ENCODE data around the gene RNF111. TPM values are rescaled to one million over a fixed set of nuclear protein-coding genes. Genes with fewer than 3 reads are reported as not detected.
A peak's percentile ranks its signal among the peaks of the same experiment; 100 is the strongest.
"Not testable (repeated sequence)": the region's sequence is repeated elsewhere in the genome, so short reads cannot be mapped to it uniquely, and the experiment has no call there.

The RNF111 gene
- total and polyA plus RNA-seq, 4 donors = 22.0 to 49.1 (median 37.4) TPM

DNA sequence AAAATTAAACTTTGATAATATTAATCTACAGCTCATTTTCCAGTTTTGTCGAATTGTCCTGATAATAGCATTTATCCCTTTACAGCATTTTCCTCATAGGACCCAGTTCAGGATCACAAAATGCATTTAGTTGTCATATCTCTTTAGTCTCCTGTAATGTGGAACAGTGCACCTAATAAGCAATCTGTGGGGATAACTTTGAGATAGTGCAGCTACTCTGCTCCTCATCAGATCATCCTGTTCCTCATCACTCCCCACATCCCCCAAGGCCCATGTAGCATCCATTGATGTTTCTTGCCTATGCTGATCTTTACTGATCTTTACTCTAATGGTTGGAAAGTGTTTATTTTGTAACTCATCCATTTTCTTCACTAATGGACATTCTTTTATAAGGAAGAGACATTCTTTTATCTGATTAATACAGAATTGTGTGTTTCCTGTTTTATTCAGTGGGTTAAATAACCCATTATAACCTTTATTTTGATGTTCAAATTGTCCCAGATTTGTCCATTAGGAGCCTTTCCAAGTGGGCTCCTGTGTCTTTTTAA, 7.5 kb downstream of the RNF111 start:
- no peak overlapping the region for H3K27ac ChIP-seq (ENCODE audit: low read depth, low read length)
- peaks cover 5% of the 10 kb centered on the region for H3K4me1 ChIP-seq (ENCODE audit: control insufficient read depth, insufficient read depth, low read length)
- peaks cover 14% of the 10 kb centered on the region for H3K36me3 ChIP-seq (ENCODE audit: control insufficient read depth, insufficient read depth, low read length)
- WGBS (ENCODE audit: insufficient coverage) = no CpG with 5 or more reads among the region's 1 CpG
- no peaks in the 10 kb centered on the region for H3K9me3 ChIP-seq (ENCODE audit: control insufficient read depth, insufficient read depth, low read length)
- no peak overlapping the region for H3K4me3 ChIP-seq (ENCODE audit: low read depth, low read length)
- peak in 1 of 6 donors; percentile 17 for DNase-seq (ENCODE audit: low read depth in 4 of 6, low spot score in 6 of 6)
- no peaks in the 10 kb centered on the region for H3K27me3 ChIP-seq (ENCODE audit: control insufficient read depth, insufficient read depth, low read length)

DNA sequence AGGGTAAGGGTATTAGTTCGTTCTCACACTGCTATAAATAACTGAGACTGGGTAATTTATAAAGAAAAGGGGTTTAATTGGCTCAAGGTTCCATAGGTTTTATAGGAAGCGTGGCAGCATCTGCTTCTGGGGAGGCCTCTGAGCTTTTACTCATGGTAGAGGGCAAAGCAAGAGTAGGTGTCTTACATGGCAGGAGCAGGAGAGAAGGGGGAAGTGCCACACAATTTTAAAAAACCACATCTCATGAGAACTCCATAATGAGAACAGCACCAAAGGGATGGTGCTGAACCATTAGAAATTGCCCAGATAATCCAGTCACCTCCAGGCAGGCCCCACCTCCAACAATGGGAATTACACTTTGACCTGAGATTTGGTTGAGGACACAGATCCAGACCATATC, 12.2 kb downstream of the RNF111 start:
- Histone ChIP-seq H3K4me1 (ENCODE audit: control insufficient read depth, insufficient read depth, low read length) (no peaks in the 10 kb centered on the region), H3K4me3 (ENCODE audit: low read depth, low read length) (no peak overlapping the region), H3K27me3 (ENCODE audit: control insufficient read depth, insufficient read depth, low read length) (no peaks in the 10 kb centered on the region), H3K9me3 (ENCODE audit: control insufficient read depth, insufficient read depth, low read length) (no peaks in the 10 kb centered on the region), H3K36me3 (ENCODE audit: control insufficient read depth, insufficient read depth, low read length) (peaks cover 3% of the 10 kb centered on the region), H3K27ac (ENCODE audit: low read depth, low read length) (no peak overlapping the region)
- 100% methylated on average over 1 of the region's 2 CpGs for WGBS (ENCODE audit: insufficient coverage)
- no peak for DNase-seq (ENCODE audit: low read depth in 4 of 6, low spot score in 6 of 6)

DNA sequence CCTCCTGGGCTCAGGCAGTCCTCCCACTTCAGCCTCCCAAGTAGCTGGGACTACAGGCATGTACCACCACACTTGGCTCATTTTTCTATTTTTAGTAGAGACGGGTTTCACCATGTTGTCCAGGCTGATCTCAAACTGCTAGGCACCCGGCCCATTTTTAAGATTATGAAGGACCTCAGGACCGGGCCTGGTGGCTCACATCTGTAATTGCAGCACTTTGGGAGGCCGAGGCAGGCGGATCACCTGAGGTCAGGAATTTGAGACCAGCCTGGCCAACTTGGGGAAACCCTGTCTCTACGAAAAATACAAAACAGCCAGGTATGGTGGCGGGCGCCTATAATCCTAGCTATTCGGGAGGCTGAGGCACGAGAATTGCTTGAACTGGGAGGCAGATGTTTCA, 12.8 kb downstream of the RNF111 start:
- H3K4me1 ChIP-seq (ENCODE audit: control insufficient read depth, insufficient read depth, low read length); H3K36me3 ChIP-seq (ENCODE audit: control insufficient read depth, insufficient read depth, low read length); DNase-seq (ENCODE audit: low read depth in 4 of 6, low spot score in 6 of 6); H3K4me3 ChIP-seq (ENCODE audit: low read depth, low read length); H3K27ac ChIP-seq (ENCODE audit: low read depth, low read length); H3K9me3 ChIP-seq (ENCODE audit: control insufficient read depth, insufficient read depth, low read length); H3K27me3 ChIP-seq (ENCODE audit: control insufficient read depth, insufficient read depth, low read length): not testable (repeated sequence)
- WGBS (ENCODE audit: insufficient coverage) = 99% methylated on average over 9 of the region's 10 CpGs

DNA sequence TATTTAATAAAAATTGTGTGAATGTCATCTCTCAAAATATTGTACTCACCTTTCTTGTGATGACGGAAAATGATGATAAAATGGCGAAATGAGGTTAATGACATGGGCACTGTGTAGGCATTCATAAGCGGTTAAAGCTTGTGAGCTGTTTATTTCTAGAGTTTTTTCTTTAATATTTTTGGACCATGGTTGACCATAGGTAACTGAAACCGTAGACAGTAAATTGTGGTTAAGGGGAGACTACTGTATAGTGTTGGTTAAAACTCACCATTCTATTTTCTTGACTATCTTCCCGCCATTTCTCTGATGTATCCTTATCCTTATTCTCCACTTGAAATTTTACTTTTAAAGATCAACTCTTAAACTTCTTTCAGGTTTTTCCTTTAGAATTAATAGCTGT, 14.5 kb downstream of the RNF111 start:
- DNase-seq (ENCODE audit: low read depth in 4 of 6, low spot score in 6 of 6) = no peak
- H3K4me3 ChIP-seq (ENCODE audit: low read depth, low read length) = no peak overlapping the region
- H3K27ac ChIP-seq (ENCODE audit: low read depth, low read length) = no peak overlapping the region
- no peaks in the 10 kb centered on the region for H3K27me3 ChIP-seq (ENCODE audit: control insufficient read depth, insufficient read depth, low read length)
- H3K9me3 ChIP-seq (ENCODE audit: control insufficient read depth, insufficient read depth, low read length) = no peaks in the 10 kb centered on the region
- no peaks in the 10 kb centered on the region for H3K4me1 ChIP-seq (ENCODE audit: control insufficient read depth, insufficient read depth, low read length)
- 100% methylated on average over 2 of the region's 5 CpGs for WGBS (ENCODE audit: insufficient coverage)
- peaks cover 3% of the 10 kb centered on the region for H3K36me3 ChIP-seq (ENCODE audit: control insufficient read depth, insufficient read depth, low read length)

DNA sequence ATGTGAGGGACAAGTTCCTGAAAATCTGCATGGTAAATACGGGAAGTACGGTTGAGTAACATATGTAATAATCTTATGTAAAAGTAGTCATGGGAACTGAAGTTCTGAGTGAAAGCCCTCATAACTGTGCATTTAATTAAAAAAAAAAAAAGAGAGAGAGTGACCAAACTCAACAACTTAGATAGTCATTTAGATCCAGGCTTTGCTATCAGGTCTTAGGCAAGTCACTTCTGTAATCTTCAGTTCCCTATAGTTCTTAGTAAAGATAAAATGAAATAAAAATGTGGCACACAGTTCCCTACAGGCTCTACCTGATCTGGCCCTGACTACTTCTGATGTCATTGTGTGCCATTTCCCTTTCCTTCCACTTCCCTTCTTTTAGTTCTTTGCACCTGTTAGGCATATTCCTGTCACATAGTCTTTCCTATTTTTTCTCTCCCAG, 15.0 kb downstream of the RNF111 start:
- no peak overlapping the region for H3K4me3 ChIP-seq (ENCODE audit: low read depth, low read length)
- peaks cover 3% of the 10 kb centered on the region for H3K36me3 ChIP-seq (ENCODE audit: control insufficient read depth, insufficient read depth, low read length)
- no peaks in the 10 kb centered on the region for H3K27me3 ChIP-seq (ENCODE audit: control insufficient read depth, insufficient read depth, low read length)
- no peaks in the 10 kb centered on the region for H3K9me3 ChIP-seq (ENCODE audit: control insufficient read depth, insufficient read depth, low read length)
- no peaks in the 10 kb centered on the region for H3K4me1 ChIP-seq (ENCODE audit: control insufficient read depth, insufficient read depth, low read length)
- WGBS (ENCODE audit: insufficient coverage) = no CpG with 5 or more reads among the region's 2 CpGs
- no peak for DNase-seq (ENCODE audit: low read depth in 4 of 6, low spot score in 6 of 6)
- no peak overlapping the region for H3K27ac ChIP-seq (ENCODE audit: low read depth, low read length)

DNA sequence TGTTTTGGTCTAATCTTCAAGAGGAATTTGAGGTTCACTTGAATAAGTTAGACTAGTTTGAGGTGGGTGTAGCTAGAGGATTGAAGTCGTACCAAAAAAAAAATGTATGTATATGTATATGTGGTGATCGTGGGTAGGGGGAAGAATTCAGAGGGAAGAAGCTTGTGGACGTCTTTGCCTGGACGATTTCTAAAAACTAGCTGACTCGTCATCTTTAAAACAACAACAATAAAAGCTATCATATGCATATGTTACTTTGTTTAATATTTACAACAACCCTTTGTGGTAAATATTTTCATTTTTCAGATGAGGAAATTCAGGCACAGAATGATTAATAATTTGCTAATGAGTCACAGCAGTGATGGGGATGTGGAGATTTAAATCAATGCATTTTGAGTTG, 18.1 kb downstream of the RNF111 start:
- no CpG with 5 or more reads among the region's 5 CpGs for WGBS (ENCODE audit: insufficient coverage)
- Histone ChIP-seq H3K4me1 (ENCODE audit: control insufficient read depth, insufficient read depth, low read length) (no peaks in the 10 kb centered on the region), H3K4me3 (ENCODE audit: low read depth, low read length) (no peak overlapping the region), H3K27me3 (ENCODE audit: control insufficient read depth, insufficient read depth, low read length) (no peaks in the 10 kb centered on the region), H3K27ac (ENCODE audit: low read depth, low read length) (no peak overlapping the region), H3K36me3 (ENCODE audit: control insufficient read depth, insufficient read depth, low read length) (no peaks in the 10 kb centered on the region), H3K9me3 (ENCODE audit: control insufficient read depth, insufficient read depth, low read length) (no peaks in the 10 kb centered on the region)
- DNase-seq (ENCODE audit: low read depth in 4 of 6, low spot score in 6 of 6) = no peak

DNA sequence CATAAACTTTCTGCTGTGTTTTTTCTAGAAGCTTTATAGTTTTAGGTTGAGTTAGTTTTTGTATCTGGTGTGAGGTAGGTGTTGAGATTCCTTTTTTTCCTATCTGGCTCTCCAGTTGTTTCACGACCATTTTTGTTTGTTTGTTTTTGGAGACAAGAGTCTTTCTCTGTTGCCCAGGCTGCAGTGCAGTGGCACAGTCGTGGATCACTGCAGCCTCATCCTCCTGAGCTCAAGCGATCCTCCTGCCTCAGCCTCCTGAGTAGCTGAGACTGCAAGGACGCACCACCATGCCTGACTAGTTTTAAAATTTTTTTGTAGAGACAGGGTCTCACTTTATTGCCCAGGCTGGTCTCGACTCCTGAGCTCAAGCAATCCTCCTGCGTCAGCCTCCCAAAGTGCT, 20.6 kb downstream of the RNF111 start:
- Histone ChIP-seq H3K27ac (ENCODE audit: low read depth, low read length) (no peak overlapping the region), H3K4me1 (ENCODE audit: control insufficient read depth, insufficient read depth, low read length) (no peaks in the 10 kb centered on the region), H3K9me3 (ENCODE audit: control insufficient read depth, insufficient read depth, low read length) (no peaks in the 10 kb centered on the region), H3K27me3 (ENCODE audit: control insufficient read depth, insufficient read depth, low read length) (no peaks in the 10 kb centered on the region), H3K36me3 (ENCODE audit: control insufficient read depth, insufficient read depth, low read length) (no peaks in the 10 kb centered on the region), H3K4me3 (ENCODE audit: low read depth, low read length) (no peak overlapping the region)
- DNase-seq (ENCODE audit: low read depth in 4 of 6, low spot score in 6 of 6) = no peak
- WGBS (ENCODE audit: insufficient coverage) = 98% methylated on average over 6 of the region's 6 CpGs

DNA sequence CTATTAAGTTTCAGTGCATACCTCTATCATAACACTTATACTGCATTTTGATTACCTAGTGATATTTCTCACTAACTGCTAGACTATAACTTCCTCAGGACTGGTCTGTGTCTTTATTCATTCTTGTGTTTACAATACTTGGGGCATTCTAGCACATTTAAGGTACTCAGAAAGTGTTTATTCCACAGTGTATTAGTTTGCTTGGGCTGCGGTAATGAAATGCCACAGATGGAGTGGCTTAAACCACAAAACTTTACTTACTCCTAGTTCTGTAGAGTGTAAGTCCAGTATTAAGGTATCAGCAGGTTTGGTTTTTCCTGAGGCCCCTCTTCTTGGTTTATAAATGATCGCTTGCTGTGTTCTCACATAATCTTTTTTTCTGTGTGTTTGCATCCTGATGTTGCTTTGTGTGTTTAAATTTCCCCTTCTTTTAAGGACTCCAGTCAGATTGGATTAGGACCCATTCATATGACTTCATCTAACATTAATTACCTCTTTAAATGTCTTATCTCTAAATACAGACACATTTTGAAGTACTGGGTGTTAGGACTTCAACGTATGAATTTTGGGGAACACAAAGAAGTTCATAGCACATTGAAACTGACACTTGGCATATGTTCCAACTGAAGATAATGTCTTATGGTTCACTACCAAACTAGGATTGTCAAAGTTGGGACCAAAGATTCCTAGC, 23.9 kb downstream of the RNF111 start:
- WGBS (ENCODE audit: insufficient coverage) = no CpG with 5 or more reads among the region's 3 CpGs
- no peaks in the 10 kb centered on the region for H3K36me3 ChIP-seq (ENCODE audit: control insufficient read depth, insufficient read depth, low read length)

DNA sequence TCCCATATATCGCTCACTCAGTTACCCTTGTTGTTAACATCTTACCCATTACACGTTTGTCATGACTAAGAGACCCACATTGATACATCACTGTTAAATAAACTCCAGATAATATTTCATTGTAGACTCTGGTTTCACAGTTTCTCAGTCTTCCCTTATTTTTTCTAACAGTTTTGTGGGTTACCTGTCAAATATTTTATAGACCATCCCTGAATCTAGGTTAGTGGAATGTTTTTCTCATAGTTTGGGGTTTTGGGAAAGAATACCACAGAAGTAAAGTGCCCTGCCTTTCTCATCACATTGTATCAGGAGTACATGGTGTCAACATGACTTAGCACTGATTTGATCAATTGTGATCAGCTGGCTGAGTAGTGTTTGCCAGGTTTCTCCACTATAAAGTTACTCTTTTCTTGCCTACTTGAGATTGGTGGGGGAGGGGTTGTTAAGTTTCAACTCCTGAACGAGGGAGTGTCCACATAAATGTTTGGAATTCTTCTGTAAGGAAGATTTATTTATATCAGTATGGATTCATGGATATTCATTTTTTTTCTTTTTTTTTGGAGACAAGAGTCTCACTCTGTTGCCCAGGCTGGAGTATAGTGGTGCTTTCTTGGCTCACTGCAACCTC, 25.9 kb downstream of the RNF111 start:
- Histone ChIP-seq H3K27ac (ENCODE audit: low read depth, low read length) (no peak overlapping the region), H3K4me3 (ENCODE audit: low read depth, low read length) (no peak overlapping the region), H3K4me1 (ENCODE audit: control insufficient read depth, insufficient read depth, low read length) (no peaks in the 10 kb centered on the region), H3K9me3 (ENCODE audit: control insufficient read depth, insufficient read depth, low read length) (no peaks in the 10 kb centered on the region), H3K27me3 (ENCODE audit: control insufficient read depth, insufficient read depth, low read length) (no peaks in the 10 kb centered on the region), H3K36me3 (ENCODE audit: control insufficient read depth, insufficient read depth, low read length) (no peaks in the 10 kb centered on the region)
- WGBS (ENCODE audit: insufficient coverage) = 100% methylated on average over 2 of the region's 3 CpGs
- no peak for DNase-seq (ENCODE audit: low read depth in 4 of 6, low spot score in 6 of 6)

More for the DNA sequence above, 23.9 kb downstream of the RNF111 start:
- H3K4me3 ChIP-seq (ENCODE audit: low read depth, low read length) = no peak overlapping the region
- no peaks in the 10 kb centered on the region for H3K9me3 ChIP-seq (ENCODE audit: control insufficient read depth, insufficient read depth, low read length)
- no peak overlapping the region for H3K27ac ChIP-seq (ENCODE audit: low read depth, low read length)
- DNase-seq (ENCODE audit: low read depth in 4 of 6, low spot score in 6 of 6) = no peak
- H3K27me3 ChIP-seq (ENCODE audit: control insufficient read depth, insufficient read depth, low read length) = no peaks in the 10 kb centered on the region
- no peaks in the 10 kb centered on the region for H3K4me1 ChIP-seq (ENCODE audit: control insufficient read depth, insufficient read depth, low read length)

DNA sequence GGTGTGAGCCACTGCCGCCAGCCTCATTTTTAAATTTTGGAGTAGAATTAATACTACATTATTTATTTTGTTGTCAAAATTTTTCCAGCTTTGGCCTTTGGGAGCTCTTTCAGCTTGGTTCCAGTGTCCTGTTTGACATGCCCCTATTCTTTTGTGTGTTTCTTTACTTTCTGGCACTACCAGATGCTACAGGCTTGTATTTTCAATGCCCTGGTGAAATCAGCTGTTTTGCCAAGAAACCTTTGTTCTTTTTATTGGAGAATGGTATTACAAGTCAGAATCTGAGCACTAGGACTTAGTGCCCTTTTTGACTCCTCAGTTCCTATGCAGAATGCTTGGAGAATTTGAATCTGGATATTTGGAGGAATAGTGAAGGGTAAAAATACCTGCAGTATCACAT, 26.6 kb downstream of the RNF111 start:
- Histone ChIP-seq H3K9me3 (ENCODE audit: control insufficient read depth, insufficient read depth, low read length) (no peaks in the 10 kb centered on the region), H3K36me3 (ENCODE audit: control insufficient read depth, insufficient read depth, low read length) (no peaks in the 10 kb centered on the region), H3K27ac (ENCODE audit: low read depth, low read length) (no peak overlapping the region), H3K4me1 (ENCODE audit: control insufficient read depth, insufficient read depth, low read length) (no peaks in the 10 kb centered on the region), H3K27me3 (ENCODE audit: control insufficient read depth, insufficient read depth, low read length) (no peaks in the 10 kb centered on the region), H3K4me3 (ENCODE audit: low read depth, low read length) (no peak overlapping the region)
- no CpG with 5 or more reads among the region's 1 CpG for WGBS (ENCODE audit: insufficient coverage)
- DNase-seq (ENCODE audit: low read depth in 4 of 6, low spot score in 6 of 6) = no peak
